GM23248 (cell line): Measurements from ENCODE around the gene L3MBTL4.

Source experiments
- EZH2 ChIP-seq: fragments of 200-600 bp; sonication (generic); IDR thresholded peaks from 2 replicates; pipeline ENCODE4 v1.6.1; 2018; ENCODE audit warnings: antibody characterized with exemption, mild to moderate bottlenecking; ENCODE audit not compliant: insufficient read depth, poor library complexity, severe bottlenecking
- EZH2phosphoT487 ChIP-seq: fragments of 200-600 bp; sonication (generic); IDR thresholded peaks from 2 replicates; pipeline ENCODE4 v1.6.1; 2018; ENCODE audit warnings: antibody characterized with exemption, moderate library complexity, mild to moderate bottlenecking, low read depth; ENCODE audit not compliant: insufficient read depth

DNA sequence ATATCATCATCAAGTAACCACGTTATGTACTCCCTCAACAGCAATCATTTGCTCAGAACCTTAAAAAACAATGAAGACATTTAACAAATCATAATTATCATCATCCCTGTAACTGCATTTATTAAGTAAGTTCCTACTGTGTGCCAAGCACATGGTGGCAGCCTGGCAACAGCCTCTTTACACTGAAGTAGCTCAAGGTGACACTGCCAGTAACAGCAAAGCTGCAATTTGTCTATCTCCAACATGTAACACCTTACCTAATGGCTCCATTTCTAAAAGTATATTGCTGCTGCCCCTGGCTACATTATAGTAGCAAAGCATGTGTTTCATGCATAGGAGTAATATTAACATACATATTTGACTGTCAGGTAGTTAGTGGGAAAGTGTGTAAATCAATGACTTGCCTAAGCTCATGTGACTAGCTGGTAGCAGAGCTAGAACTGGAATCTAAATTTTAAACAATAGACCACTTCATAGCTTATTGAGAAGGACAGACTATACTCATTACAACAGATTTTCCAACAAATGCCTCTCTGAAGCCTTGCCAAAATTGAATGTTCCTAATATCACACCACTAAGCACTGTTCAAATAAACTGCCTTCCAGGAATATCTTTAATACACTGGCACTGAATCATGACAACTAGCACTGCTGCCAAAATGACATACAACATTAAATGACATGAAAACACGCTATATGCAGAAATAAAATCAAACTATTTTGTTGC, 86.7 kb downstream of the L3MBTL4 start:
- TF ChIP-seq EZH2phosphoT487 (no peak), EZH2 (no peak)
